A673 (cell line): ENCODE results near the gene SLC26A1. TPM values are rescaled to one million over a fixed set of nuclear protein-coding genes. Genes with fewer than 3 reads are reported as not detected.

Source experiments
- BruUV-seq: library from RNA; stranded (reverse); fragments of 400-500 nt; replicated peaks from 2 replicates; lab custom pipeline; 2021; lab: Mats Ljungman, UMichigan
- CTCF ChIA-PET: fragments of 300-600 bp; sonication (Branson Sonifier 250); formaldehyde crosslinking; loops from one replicate; lab custom pipeline; 2022; ENCODE audit warnings: antibody characterized with exemption; lab: Charles Lee
- POLR2A ChIA-PET: fragments of 300-600 bp; sonication (Branson Sonifier 250); formaldehyde crosslinking; loops from one replicate; lab custom pipeline; 2022; ENCODE audit warnings: antibody characterized with exemption; ENCODE audit not compliant: low non-redundant PET; lab: Charles Lee
- DNase-seq: peaks from one replicate; pipeline ENCODE4 v3.0.0-alpha.2; 2015; ENCODE audit warnings: low spot score
- H3K27ac ChIP-seq: fragments of 200-600 bp; sonication (generic); 2 replicates; pipeline ENCODE4 v1.5.1; 2016; ENCODE audit warnings: mixed run types, low read depth, mild to moderate bottlenecking, mixed read lengths, antibody characterized with exemption, low read length; ENCODE audit not compliant: poor library complexity, severe bottlenecking
- H3K27me3 ChIP-seq: fragments of 200-600 bp; sonication (generic); replicated peaks from 2 replicates; pipeline ENCODE4 v1.6.1; 2017; ENCODE audit warnings: mixed run types, low read depth, mild to moderate bottlenecking, mixed read lengths, antibody characterized with exemption, low read length; ENCODE audit not compliant: insufficient read depth, poor library complexity
- H3K36me3 ChIP-seq: fragments of 200-600 bp; sonication (generic); 2 replicates; pipeline ENCODE4 v1.6.1; 2016; ENCODE audit warnings: mixed run types, mild to moderate bottlenecking, mixed read lengths, antibody characterized with exemption, low read length; ENCODE audit not compliant: insufficient read depth, poor library complexity, severe bottlenecking
- H3K4me1 ChIP-seq: fragments of 200-600 bp; sonication (generic); 2 replicates; pipeline ENCODE4 v1.6.1; 2017; ENCODE audit warnings: mixed run types, mild to moderate bottlenecking, mixed read lengths, antibody characterized with exemption, low read length; ENCODE audit not compliant: insufficient read depth, poor library complexity, severe bottlenecking
- H3K4me3 ChIP-seq: fragments of 200-600 bp; sonication (generic); 2 replicates; pipeline ENCODE4 v1.5.1; 2016; ENCODE audit warnings: low read depth, mixed run types, mild to moderate bottlenecking, mixed read lengths, low read length; ENCODE audit not compliant: poor library complexity, severe bottlenecking
- H3K9me3 ChIP-seq: fragments of 200-600 bp; sonication (generic); 2 replicates; pipeline ENCODE4 v1.6.1; 2016; ENCODE audit warnings: mixed run types, low read depth, mild to moderate bottlenecking, mixed read lengths, antibody characterized with exemption, low read length; ENCODE audit not compliant: poor library complexity, severe bottlenecking
- EZH2 ChIP-seq: fragments of 200-600 bp; sonication (generic); IDR thresholded peaks from 2 replicates; pipeline ENCODE4 v1.6.1; 2017; ENCODE audit warnings: borderline replicate concordance, low read depth, mild to moderate bottlenecking, mixed read lengths, antibody characterized with exemption, low read length; ENCODE audit not compliant: poor library complexity, severe bottlenecking
- intact Hi-C: fragments of 100-400 bp; cut with micrococcal nuclease; formaldehyde crosslinking; loops from one replicate; pipeline ENCODE4 v1.10.0; 2022; ENCODE audit not compliant: unreplicated experiment
- total RNA-seq: library from RNA; stranded (reverse); gene quantifications from 2 replicates; pipeline ENCODE4 v1.2.3, GENCODE V29; 2021
- TF ChIP-seq, protein P1 (sequence below): fragments of 300-800, 200-600 bp; sonication (generic); conservative IDR thresholded peaks from 2 replicates; pipeline ENCODE4 v1.5.1; 2017; ENCODE audit warnings: low read depth, mild to moderate bottlenecking, antibody characterized with exemption, low read length, moderate library complexity, mixed read lengths

The SLC26A1 gene
- total RNA-seq, 1 experiment from 2014 or later, result 0.30 TPM

DNA sequence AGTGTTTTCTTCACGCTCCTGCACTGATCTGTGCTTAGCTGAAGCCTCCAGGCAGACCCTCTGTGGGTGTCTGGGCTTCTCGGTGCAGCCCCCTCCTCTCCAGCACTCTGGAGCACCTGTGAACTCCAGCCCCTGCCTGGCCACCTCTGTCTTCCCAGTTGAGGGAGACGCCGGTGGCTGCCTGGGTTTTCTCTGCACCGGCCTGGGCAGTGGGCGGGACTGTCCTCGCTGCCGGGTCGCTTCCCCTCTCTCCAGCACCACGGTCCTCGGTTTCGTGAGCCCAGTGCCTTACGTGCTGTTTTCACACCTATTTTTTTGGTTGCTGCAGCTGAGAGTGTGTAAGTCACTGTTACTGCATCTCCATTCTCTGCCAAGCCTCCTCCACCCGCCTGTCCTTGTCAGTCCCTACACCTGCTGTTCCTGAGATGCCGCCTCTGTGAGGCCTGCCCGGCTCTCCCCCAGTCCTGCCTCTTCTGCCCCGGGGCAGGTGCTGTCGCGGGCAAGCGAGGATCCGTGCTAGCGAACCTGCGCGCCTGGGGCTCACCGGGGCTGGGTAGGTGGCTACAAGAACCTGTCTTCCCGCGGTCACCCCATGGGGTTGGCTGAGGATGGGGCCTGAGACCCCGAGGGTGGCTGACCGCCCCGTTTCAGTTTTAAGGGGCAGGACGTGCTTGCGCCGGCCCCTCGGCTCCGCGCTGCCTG lies 15.8 kb upstream of the SLC26A1 start:
- POLR2A ChIA-PET, result no interaction called here
- peaks cover 49% of the 10 kb centered on the region for H3K27me3 ChIP-seq

DNA sequence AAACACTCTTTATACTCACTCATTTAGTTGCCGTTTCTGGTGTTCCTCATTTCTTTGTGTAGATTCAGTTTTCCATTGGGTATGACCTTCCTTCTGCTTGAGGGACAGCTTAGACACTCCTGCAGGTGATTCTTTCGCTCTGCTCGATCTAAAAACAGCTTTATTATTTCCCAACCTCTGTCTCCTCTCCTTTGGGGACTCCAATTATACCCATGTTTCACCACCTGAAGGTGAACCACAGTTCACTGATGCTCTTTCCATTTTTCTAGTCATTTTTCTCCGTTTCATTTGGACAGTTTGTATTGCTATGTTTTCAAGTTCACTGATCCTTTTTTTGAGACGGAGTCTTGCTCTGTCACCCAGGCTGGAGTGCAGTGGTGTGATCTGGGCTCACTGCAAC lies 13.7 kb upstream of the SLC26A1 start:
- intact Hi-C loops, result no loop called here
- ChIA-PET CTCF (no interaction called here), POLR2A (no interaction called here)
- no peak for DNase-seq
- Histone ChIP-seq H3K27me3 (peaks cover 70% of the 10 kb centered on the region), H3K4me3 (no peak overlapping the region), H3K36me3 (no peaks in the 10 kb centered on the region), H3K9me3 (no peaks in the 10 kb centered on the region), H3K27ac (no peak overlapping the region), H3K4me1 (peaks cover 13% of the 10 kb centered on the region)
- no TSS peak for BruUV-seq
- no peak for TF ChIP-seq EZH2
- TF ChIP-seq, protein P1, sequence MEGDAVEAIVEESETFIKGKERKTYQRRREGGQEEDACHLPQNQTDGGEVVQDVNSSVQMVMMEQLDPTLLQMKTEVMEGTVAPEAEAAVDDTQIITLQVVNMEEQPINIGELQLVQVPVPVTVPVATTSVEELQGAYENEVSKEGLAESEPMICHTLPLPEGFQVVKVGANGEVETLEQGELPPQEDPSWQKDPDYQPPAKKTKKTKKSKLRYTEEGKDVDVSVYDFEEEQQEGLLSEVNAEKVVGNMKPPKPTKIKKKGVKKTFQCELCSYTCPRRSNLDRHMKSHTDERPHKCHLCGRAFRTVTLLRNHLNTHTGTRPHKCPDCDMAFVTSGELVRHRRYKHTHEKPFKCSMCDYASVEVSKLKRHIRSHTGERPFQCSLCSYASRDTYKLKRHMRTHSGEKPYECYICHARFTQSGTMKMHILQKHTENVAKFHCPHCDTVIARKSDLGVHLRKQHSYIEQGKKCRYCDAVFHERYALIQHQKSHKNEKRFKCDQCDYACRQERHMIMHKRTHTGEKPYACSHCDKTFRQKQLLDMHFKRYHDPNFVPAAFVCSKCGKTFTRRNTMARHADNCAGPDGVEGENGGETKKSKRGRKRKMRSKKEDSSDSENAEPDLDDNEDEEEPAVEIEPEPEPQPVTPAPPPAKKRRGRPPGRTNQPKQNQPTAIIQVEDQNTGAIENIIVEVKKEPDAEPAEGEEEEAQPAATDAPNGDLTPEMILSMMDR, result no peak

More for the DNA sequence above, 15.8 kb upstream of the SLC26A1 start:
- no TSS peak for BruUV-seq
- H3K4me1 ChIP-seq, result peaks cover 13% of the 10 kb centered on the region
- H3K36me3 ChIP-seq, result no peaks in the 10 kb centered on the region
- no peak overlapping the region for H3K27ac ChIP-seq
- intact Hi-C loops, result no loop called here
- H3K4me3 ChIP-seq, result peak overlapping the region; percentile 47
- CTCF ChIA-PET, result interaction anchor here (0.6 kb wide), 1 partner anchor 1666 kb away, joined by 3 read pairs; no protein-coding TSS in a partner anchor
- no peaks in the 10 kb centered on the region for H3K9me3 ChIP-seq
- no peak for TF ChIP-seq EZH2
- TF ChIP-seq, protein P1, result no peak
- no peak for DNase-seq

- no peak for TF ChIP-seq EZH2
- TF ChIP-seq, protein P1, result no peak
- Histone ChIP-seq H3K9me3 (no peaks in the 10 kb centered on the region), H3K27ac (no peak overlapping the region), H3K27me3 (peaks cover 90% of the 10 kb centered on the region), H3K4me1 (peaks cover 4% of the 10 kb centered on the region), H3K4me3 (no peak overlapping the region), H3K36me3 (no peaks in the 10 kb centered on the region)
- no TSS peak for BruUV-seq
- ChIA-PET POLR2A (no interaction called here), CTCF (no interaction called here)
- intact Hi-C loops, result no loop called here
- DNase-seq, result no peak
Measured at GRCh38 chr4:1004557-1005485, 11.6 kb upstream of the SLC26A1 start.
